Stimulated activated CD8-positive, alpha-beta memory T cell treated with anti-CD3 and anti-CD28 coated beads, Interleukin-2, amount 100 ng/mL, for 1 hour (primary cell): ENCODE results near the gene GREB1L.

Experiments used
- DNase-seq, 2 donors: peaks; one replicate each; pipeline ENCODE4 v3.0.0-alpha.2; 2020; ENCODE audit warnings: low read depth in 2 of 2

The GREB1L gene

GRCh38 chr18:21559195-21559594 lies 317.2 kb downstream of the GREB1L start:
- no peak for DNase-seq

GRCh38 chr18:21571772-21572171 lies 329.7 kb downstream of the GREB1L start:
- DNase-seq, result no peak
